Right lobe of liver (tissue), 6 donors: ENCODE data around the gene GRN. TPM values are rescaled to one million over a fixed set of nuclear protein-coding genes. Genes with fewer than 3 reads are reported as not detected.
A peak's percentile ranks its signal among the peaks of the same experiment; 100 is the strongest.

Source experiments
- ATAC-seq, 4 donors: fragments of 200-7000 bp; cut with Tn5 transposase; one replicate each; pipeline ENCODE4 v1.9.1; 2020; ENCODE audit warnings: mild to moderate bottlenecking in 4 of 4, moderate library complexity in 4 of 4
- DNase-seq, 3 donors: peaks; one replicate each; pipeline ENCODE4 v3.0.0-alpha.2; 2020
- H3K27ac ChIP-seq, 3 donors: fragments of 200-600 bp; one replicate each; pipeline ENCODE4 v1.8.0; 2022
- H3K27me3 ChIP-seq, 2 donors: fragments of 200-600 bp; one replicate each; pipeline ENCODE4 v1.8.0; 2022
- H3K36me3 ChIP-seq, 4 donors: fragments of 200-600 bp; sonication (generic) in 1 of 4; one replicate each; pipeline versions ENCODE4 v1.5.1 to v1.8.0; 2017 to 2022; ENCODE audit warnings: control low read depth in 1 of 4
- H3K4me1 ChIP-seq, 4 donors: fragments of 200-600 bp; sonication (generic) in 1 of 4; one replicate each; pipeline versions ENCODE4 v1.5.1 to v1.8.0; 2017 to 2022; ENCODE audit warnings: control low read depth in 1 of 4
- H3K4me3 ChIP-seq, 3 donors: fragments of 200-600 bp; one replicate each; pipeline ENCODE4 v1.8.0; 2022
- H3K9me3 ChIP-seq, 4 donors: fragments of 200-600 bp; sonication (generic) in 1 of 4; one replicate each; pipeline versions ENCODE4 v1.5.1 to v1.8.0; 2017 to 2022; ENCODE audit warnings: control low read depth in 1 of 4
- POLR2A ChIP-seq: fragments of 450-650 bp; IDR thresholded peaks from one replicate; pipeline ENCODE4 v1.6.1; 2017; ENCODE audit warnings: antibody characterized with exemption, mild to moderate bottlenecking
- WGBS: methylation state at CpG from one replicate; pipeline ENCODE4 v1.1.6; 2018; ENCODE audit warnings: low coverage, low lambda C conversion rate; ENCODE audit not compliant: insufficient coverage; ENCODE audit errors: missing lambda C conversion rate; 5-methylcytosine and 5-hydroxymethylcytosine counted together
- intact Hi-C, 2 donors: fragments of 100-400 bp; cut with DNase I; formaldehyde crosslinking; loops; one replicate each; pipeline versions ENCODE4 v1.11.2 to v1.14.1; 2022
- total RNA-seq, 6 experiments: library from RNA; depleted of rRNA in 2 of 6; stranded (reverse); fragments of >200 nt in 2 of 6; fragmentation: NEBNext Ultra II Directional in 3 of 6; extraction: Animal tissue kit (Norgen Biotek cat#: 25700) in 3 of 6; gene quantifications; one replicate each; pipeline versions ENCODE4 v1.1.0 to v1.2.4, GENCODE V29; 2016 to 2023
- TF ChIP-seq, protein P1 (sequence below), 4 donors: fragments of 200-600 bp in 3 of 4; fragments of 450-650 bp in 1 of 4; IDR thresholded peaks; one replicate each; pipeline versions ENCODE4 v1.5.1 to v1.8.0; 2016 to 2022; ENCODE audit warnings: antibody characterized with exemption in 4 of 4, mild to moderate bottlenecking in 2 of 4
- donor health status: DM: no; HTN: yes; CAD: no.
- donor health status: DM: no; HTN: no; CAD: no.
- donor health status: DM: no; HTN: no; CAD: no.
- donor health status: DM: no; HTN: yes; CAD: no.
- donor health status: DM: no; HTN: yes; CAD: no.

GRN gene
- total RNA-seq, 6 experiments from 2014 or later = 84.5 to 230 (median 150) TPM

DNA sequence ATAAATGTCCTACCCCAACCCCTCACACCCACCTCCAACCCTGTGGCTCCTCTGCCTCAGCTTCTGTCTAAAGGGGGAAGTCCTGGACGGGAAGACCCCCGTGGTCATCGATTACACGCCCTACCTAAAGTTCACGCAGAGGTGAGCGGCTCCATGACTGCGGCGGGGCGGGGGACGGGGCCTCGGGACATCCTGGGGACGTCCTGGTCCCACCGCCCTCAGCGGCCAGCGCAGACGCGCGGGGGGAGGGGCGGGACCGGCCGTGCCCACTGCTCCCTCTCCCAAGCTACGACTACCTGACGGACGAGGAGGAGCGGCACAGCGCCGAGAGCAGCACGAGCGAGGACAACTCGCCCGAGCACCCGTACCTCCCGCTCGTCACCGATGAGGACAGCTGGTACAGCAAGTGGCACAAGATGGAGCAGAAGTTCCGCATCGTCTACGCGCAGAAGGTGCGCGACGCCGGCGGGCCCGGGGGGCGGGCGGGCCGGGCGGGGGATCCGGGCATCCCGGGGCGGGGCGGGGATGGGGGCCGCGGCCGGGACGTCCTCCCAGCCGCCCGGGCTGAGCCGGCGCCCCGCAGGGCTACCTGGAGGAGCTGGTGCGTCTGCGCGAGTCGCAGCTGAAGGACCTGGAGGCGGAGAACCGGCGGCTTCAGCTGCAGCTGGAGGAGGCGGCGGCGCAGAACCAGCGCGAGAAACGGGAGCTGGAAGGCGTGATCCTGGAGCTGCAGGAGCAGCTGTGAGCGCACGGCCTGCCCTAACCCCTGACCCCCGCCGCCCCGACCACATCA lies 30.0 kb upstream of the GRN start:
- Histone ChIP-seq H3K9me3 (no peaks in the 10 kb centered on the region), H3K4me1 (no peaks in the 10 kb centered on the region), H3K27me3 (no peaks in the 10 kb centered on the region), H3K27ac (no peak overlapping the region), H3K4me3 (no peak overlapping the region), H3K36me3 (peaks cover 0 to 5% (median 0%) of the 10 kb centered on the region in 4 donors)
- TF ChIP-seq, protein P1, sequence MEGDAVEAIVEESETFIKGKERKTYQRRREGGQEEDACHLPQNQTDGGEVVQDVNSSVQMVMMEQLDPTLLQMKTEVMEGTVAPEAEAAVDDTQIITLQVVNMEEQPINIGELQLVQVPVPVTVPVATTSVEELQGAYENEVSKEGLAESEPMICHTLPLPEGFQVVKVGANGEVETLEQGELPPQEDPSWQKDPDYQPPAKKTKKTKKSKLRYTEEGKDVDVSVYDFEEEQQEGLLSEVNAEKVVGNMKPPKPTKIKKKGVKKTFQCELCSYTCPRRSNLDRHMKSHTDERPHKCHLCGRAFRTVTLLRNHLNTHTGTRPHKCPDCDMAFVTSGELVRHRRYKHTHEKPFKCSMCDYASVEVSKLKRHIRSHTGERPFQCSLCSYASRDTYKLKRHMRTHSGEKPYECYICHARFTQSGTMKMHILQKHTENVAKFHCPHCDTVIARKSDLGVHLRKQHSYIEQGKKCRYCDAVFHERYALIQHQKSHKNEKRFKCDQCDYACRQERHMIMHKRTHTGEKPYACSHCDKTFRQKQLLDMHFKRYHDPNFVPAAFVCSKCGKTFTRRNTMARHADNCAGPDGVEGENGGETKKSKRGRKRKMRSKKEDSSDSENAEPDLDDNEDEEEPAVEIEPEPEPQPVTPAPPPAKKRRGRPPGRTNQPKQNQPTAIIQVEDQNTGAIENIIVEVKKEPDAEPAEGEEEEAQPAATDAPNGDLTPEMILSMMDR (IDR thresholded peaks at IDR 0.05) = no peak
- TF ChIP-seq POLR2A = no peak
- WGBS = 6% methylated on average over 8 of the region's 81 CpGs
- DNase-seq (no peak), ATAC-seq (no peak)
- intact Hi-C loops = no loop called here

GRCh38 chr17:44315760-44316731 lies 29.1 kb upstream of the GRN start:
- H3K36me3 ChIP-seq = peaks cover 0 to 14% (median under 1%) of the 10 kb centered on the region in 4 donors
- no peaks in the 10 kb centered on the region for H3K27me3 ChIP-seq
- no peak for ATAC-seq
- H3K9me3 ChIP-seq = no peaks in the 10 kb centered on the region
- H3K4me1 ChIP-seq = no peaks in the 10 kb centered on the region
- H3K4me3 ChIP-seq = no peak overlapping the region
- H3K27ac ChIP-seq = no peak overlapping the region
- intact Hi-C loops = no loop called here
- WGBS = 9% methylated on average over 27 of the region's 38 CpGs
- DNase-seq = no peak
- TF ChIP-seq POLR2A = no peak
- TF ChIP-seq, protein P1 (IDR thresholded peaks at IDR 0.05) = no peak

DNA sequence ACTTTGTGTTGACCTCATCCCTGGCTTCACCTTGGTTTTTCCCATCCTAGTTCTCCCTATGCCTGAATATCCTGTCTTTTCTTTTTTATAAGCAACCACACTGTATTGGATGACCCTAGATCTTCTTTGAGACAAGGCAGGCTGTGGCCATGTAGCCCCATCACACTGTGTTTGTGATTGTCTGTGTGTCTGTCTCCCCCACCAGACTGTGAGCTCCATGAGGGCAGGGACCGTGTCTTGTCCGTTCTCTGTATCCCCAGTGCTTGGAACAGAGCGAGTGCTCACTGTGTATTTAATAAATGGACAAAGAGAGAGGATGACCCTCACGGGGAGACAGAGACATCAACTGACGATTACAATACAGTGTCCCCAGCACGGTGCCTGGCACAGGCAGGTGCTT lies 27.6 kb upstream of the GRN start:
- Histone ChIP-seq H3K36me3 (peaks cover 0 to 26% (median 3%) of the 10 kb centered on the region in 4 donors), H3K9me3 (no peaks in the 10 kb centered on the region), H3K27ac (no peak overlapping the region), H3K27me3 (no peaks in the 10 kb centered on the region), H3K4me3 (no peak overlapping the region), H3K4me1 (no peaks in the 10 kb centered on the region)
- WGBS = 61% methylated on average over 3 of the region's 6 CpGs
- TF ChIP-seq, protein P1 (IDR thresholded peaks at IDR 0.05) = no peak
- no peak for TF ChIP-seq POLR2A
- ATAC-seq = no peak
- intact Hi-C loops = no loop called here
- no peak for DNase-seq

DNA sequence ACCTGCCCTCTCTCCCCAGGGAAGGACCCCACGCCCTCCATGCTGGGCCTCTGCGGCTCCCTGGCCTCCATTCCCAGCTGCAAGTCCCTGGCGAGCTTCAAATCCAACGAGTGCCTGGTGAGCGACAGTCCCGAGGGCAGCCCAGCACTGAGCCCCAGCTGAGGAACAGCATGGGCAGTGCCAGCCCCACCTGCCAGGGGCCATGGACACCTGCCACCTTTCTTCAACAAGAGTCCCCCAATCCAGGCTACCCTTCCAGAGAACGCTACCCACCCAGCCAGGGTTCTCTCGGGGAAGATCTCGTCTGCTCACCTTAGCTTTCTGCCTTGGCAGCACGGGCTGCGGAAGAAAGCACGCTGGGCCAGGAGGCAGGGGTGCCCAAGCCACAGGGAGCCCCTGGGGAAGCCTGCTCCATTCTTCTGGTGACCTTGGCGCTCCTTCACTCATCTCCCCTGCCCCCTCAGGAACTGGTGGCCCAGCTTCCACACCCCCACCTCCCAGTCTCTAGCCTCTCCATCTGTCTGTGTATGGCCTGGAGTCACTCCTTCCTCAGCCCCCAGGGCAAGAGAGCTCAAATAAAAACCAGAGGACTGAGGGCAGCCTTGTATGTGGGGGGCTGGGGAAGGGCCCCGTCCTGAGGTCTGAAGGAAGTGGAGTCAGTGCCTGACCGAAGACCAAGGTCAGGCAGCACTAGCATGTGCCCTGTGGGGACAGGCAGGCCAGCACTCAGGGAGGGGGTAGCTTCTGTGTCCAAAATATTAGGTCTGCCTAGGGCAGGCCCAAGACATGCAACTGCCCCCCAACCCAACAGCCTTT lies 26.8 kb upstream of the GRN start:
- H3K27me3 ChIP-seq = no peaks in the 10 kb centered on the region
- no peak overlapping the region for H3K4me3 ChIP-seq
- peaks cover 0 to 4% (median under 1%) of the 10 kb centered on the region in 4 donors for H3K4me1 ChIP-seq
- 69% methylated on average over 6 of the region's 15 CpGs for WGBS
- H3K36me3 ChIP-seq = peaks cover 0 to 26% (median 3%) of the 10 kb centered on the region in 4 donors
- TF ChIP-seq POLR2A = no peak
- TF ChIP-seq, protein P1 (IDR thresholded peaks at IDR 0.05) = no peak
- ATAC-seq (peak in 1 of 4 donors; percentile 5), DNase-seq (no peak)
- no peak overlapping the region for H3K27ac ChIP-seq
- intact Hi-C loops = no loop called here
- no peaks in the 10 kb centered on the region for H3K9me3 ChIP-seq
